WERI-Rb-1 (cell line): ENCODE data around the gene FAM81B.
A peak's percentile ranks its signal among the peaks of the same experiment; 100 is the strongest.

ENCODE experiments used
- DNase-seq: peaks from one replicate; pipeline ENCODE4 v3.0.0-alpha.2; 2020
- H3K27ac ChIP-seq: fragments of 250-450 bp; sonication (Bioruptor Pico); 2 replicates; pipeline ENCODE4 v1.5.1; 2020; ENCODE audit warnings: mild to moderate bottlenecking, moderate library complexity
- H3K27me3 ChIP-seq: fragments of 250-450 bp; sonication (Bioruptor Pico); 2 replicates; pipeline ENCODE4 v1.5.1; 2021; ENCODE audit warnings: mild to moderate bottlenecking, low read depth, moderate library complexity; ENCODE audit not compliant: insufficient read depth, severe bottlenecking
- H3K36me3 ChIP-seq: fragments of 250-450 bp; sonication (Bioruptor Pico); 2 replicates; pipeline ENCODE4 v1.5.1; 2020; ENCODE audit warnings: mild to moderate bottlenecking, moderate library complexity
- H3K4me3 ChIP-seq: 2 replicates; pipeline ENCODE4 v1.5.1; 2011; ENCODE audit warnings: low read depth, mild to moderate bottlenecking, control low read depth, low read length
- H3K9me3 ChIP-seq: fragments of 250-450 bp; sonication (Bioruptor Pico); 2 replicates; pipeline ENCODE4 v1.5.1; 2021; ENCODE audit warnings: mild to moderate bottlenecking, moderate library complexity; ENCODE audit not compliant: severe bottlenecking
- TF ChIP-seq, protein P1 (sequence below): IDR thresholded peaks from 2 replicates; pipeline ENCODE4 v1.5.1; 2011; ENCODE audit warnings: low read depth, mild to moderate bottlenecking, control low read depth, inconsistent platforms, low read length

FAM81B gene

GRCh38 chr5:95445442-95445841, 54.3 kb downstream of the FAM81B start:
- Histone ChIP-seq H3K4me3 (no peak overlapping the region), H3K27me3 (no peaks in the 10 kb centered on the region), H3K36me3 (no peaks in the 10 kb centered on the region), H3K27ac (no peak overlapping the region), H3K9me3 (no peaks in the 10 kb centered on the region)
- TF ChIP-seq, protein P1, sequence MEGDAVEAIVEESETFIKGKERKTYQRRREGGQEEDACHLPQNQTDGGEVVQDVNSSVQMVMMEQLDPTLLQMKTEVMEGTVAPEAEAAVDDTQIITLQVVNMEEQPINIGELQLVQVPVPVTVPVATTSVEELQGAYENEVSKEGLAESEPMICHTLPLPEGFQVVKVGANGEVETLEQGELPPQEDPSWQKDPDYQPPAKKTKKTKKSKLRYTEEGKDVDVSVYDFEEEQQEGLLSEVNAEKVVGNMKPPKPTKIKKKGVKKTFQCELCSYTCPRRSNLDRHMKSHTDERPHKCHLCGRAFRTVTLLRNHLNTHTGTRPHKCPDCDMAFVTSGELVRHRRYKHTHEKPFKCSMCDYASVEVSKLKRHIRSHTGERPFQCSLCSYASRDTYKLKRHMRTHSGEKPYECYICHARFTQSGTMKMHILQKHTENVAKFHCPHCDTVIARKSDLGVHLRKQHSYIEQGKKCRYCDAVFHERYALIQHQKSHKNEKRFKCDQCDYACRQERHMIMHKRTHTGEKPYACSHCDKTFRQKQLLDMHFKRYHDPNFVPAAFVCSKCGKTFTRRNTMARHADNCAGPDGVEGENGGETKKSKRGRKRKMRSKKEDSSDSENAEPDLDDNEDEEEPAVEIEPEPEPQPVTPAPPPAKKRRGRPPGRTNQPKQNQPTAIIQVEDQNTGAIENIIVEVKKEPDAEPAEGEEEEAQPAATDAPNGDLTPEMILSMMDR: no peak
- DNase-seq: no peak

GRCh38 chr5:95445995-95446394, 54.8 kb downstream of the FAM81B start:
- Histone ChIP-seq H3K27me3 (no peaks in the 10 kb centered on the region), H3K4me3 (no peak overlapping the region), H3K9me3 (no peaks in the 10 kb centered on the region), H3K27ac (no peak overlapping the region), H3K36me3 (no peaks in the 10 kb centered on the region)
- DNase-seq: no peak
- TF ChIP-seq, protein P1: no peak

DNA sequence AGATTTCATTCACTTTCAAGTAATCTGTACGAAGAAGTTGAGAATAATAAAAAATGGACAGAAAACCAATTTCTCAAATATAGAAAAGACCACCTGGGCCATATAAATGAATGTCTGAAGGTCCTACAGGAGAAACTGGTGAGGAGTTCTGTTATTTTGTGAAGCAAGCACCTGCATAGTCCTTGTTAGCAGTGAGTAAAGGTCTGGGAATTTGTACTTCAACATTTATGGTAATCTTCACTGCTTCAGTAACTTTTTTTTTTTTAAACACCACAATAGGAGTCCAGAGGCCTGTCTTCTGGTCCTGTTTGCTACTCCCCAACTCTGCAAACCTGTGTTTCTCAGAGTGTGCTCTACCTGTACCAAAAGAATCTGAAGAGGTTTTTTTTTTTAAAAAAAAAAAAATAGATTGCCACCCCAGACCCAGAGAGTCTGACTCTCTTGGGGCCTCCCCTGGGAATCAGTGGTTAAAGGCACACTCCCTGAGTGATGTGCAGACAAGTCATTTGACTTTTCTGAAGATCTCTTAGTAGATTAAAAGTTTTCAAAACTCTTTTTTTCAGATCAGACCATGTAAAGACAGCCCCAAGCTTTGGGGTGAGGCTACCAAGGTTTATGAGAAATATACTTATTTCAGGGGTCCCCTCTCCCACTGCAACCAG, 55.5 kb downstream of the FAM81B start:
- TF ChIP-seq, protein P1: no peak
- Histone ChIP-seq H3K4me3 (no peak overlapping the region), H3K36me3 (no peaks in the 10 kb centered on the region), H3K27ac (no peak overlapping the region), H3K9me3 (no peaks in the 10 kb centered on the region), H3K27me3 (no peaks in the 10 kb centered on the region)
- DNase-seq: no peak

- TF ChIP-seq, protein P1: no peak
- no peaks in the 10 kb centered on the region for H3K9me3 ChIP-seq
- H3K4me3 ChIP-seq: no peak overlapping the region
- H3K27ac ChIP-seq: no peak overlapping the region
- no peaks in the 10 kb centered on the region for H3K27me3 ChIP-seq
- H3K36me3 ChIP-seq: no peaks in the 10 kb centered on the region
- DNase-seq: no peak
Observed at GRCh38 chr5:95447961-95448360, 56.8 kb downstream of the FAM81B start.

- H3K9me3 ChIP-seq: no peaks in the 10 kb centered on the region
- H3K4me3 ChIP-seq: no peak overlapping the region
- peak overlapping the region; percentile 75 for H3K27ac ChIP-seq
- TF ChIP-seq, protein P1: no peak
- peak; percentile 59 for DNase-seq
- no peaks in the 10 kb centered on the region for H3K27me3 ChIP-seq
- no peaks in the 10 kb centered on the region for H3K36me3 ChIP-seq
Observed at GRCh38 chr5:95448789-95449188, 57.6 kb downstream of the FAM81B start.

DNA sequence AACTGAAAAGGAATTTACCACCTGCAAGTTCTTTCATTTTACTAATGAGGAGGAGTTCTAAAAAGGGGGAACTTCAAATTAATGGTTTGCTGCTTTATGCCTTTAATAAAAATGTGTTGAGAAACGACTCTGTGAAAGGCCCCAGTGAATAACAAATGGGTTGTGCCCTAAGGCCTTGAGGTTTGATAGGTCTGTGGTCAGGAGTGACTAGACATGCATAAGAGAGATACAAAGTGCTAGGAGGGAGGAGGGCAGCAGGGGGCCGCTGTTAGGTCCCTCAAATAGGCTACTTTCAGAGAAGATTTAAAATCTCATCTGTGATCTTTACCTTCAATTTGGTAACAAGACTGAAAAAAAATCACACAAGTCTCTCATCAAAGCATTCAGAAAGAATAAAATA, 58.3 kb downstream of the FAM81B start:
- TF ChIP-seq, protein P1: no peak
- Histone ChIP-seq H3K4me3 (no peak overlapping the region), H3K27ac (peak overlapping the region; percentile 75), H3K9me3 (no peaks in the 10 kb centered on the region), H3K36me3 (no peaks in the 10 kb centered on the region), H3K27me3 (no peaks in the 10 kb centered on the region)
- DNase-seq: no peak
